ENCODE data around the gene KRT82. TPM values are rescaled to one million over a fixed set of nuclear protein-coding genes. Genes with fewer than 3 reads are reported as not detected.
"Not testable (repeated sequence)": the region's sequence is repeated elsewhere in the genome, so short reads cannot be mapped to it uniquely, and the experiment has no call there.

The KRT82 gene
- polyA plus RNA-seq, 2 of the 4 experiments (the other 2 are of a cell fraction), result not detected

- ChIA-PET CTCF (interaction anchor here (0.6 to 3.2 kb wide), 11 partner anchors 16 to 466 kb away, joined by 3 to 16 read pairs (median 5); no protein-coding TSS in a partner anchor), POLR2A (interaction anchor here (0.8 kb wide), 1 partner anchor 14 kb away, joined by 4 read pairs; no protein-coding TSS in a partner anchor)
- no peak for TF ChIP-seq CHD4 (IDR thresholded peaks at IDR 0.05; ENCODE audit: borderline replicate concordance)
- TF ChIP-seq ELK1 (IDR thresholded peaks at IDR 0.05; ENCODE audit: low read depth, low read length), result no peak
- TF ChIP-seq FOSL2 (IDR thresholded peaks at IDR 0.05), result no peak
- no peak for TF ChIP-seq FOSL2 (CRISPR knock-in tag; IDR thresholded peaks at IDR 0.05)
- no peak for TF ChIP-seq PBX3 (IDR thresholded peaks at IDR 0.05)
- H3K27ac ChIP-seq, result peak overlapping the region in 1 of 2 experiments; percentile 37; a peak in 1 of 6 replicates
- WGBS (ENCODE audit: missing lambda C conversion rate), result 79% methylated on average over 7 of the region's 8 CpGs
- FAIRE-seq (no peak), ATAC-seq (peak in 1 of 2 experiments; percentile 40; a peak in 2 of 6 replicates), DNase-seq (ENCODE audit: low read depth in 1 of 2, low spot score in 1 of 2) (no peak)
- H3K4me2 ChIP-seq, result no peak overlapping the region
- peaks cover 29% of the 10 kb centered on the region for H3K4me1 ChIP-seq
- H3K9me3 ChIP-seq, result no peaks in the 10 kb centered on the region
- no peak overlapping the region for H3K4me3 ChIP-seq
Observed at GRCh38 chr12:52413782-52414345, 7.7 kb upstream of the KRT82 start.

- Histone ChIP-seq H3K4me1 (peaks cover 29% of the 10 kb centered on the region), H3K27ac (peak overlapping the region in 1 of 2 experiments; percentile 37; a peak in 2 of 6 replicates), H3K4me2 (peak overlapping the region; percentile 0; the same call in 1 of the 3 replicates), H3K9me3 (no peaks in the 10 kb centered on the region), H3K4me3 (no peak overlapping the region)
- FAIRE-seq (no peak), DNase-seq (ENCODE audit: low read depth in 1 of 2, low spot score in 1 of 2) (no peak), ATAC-seq (peak in 1 of 2 experiments; percentile 68; a peak in 3 of 6 replicates)
- no peak for TF ChIP-seq CHD2 (IDR thresholded peaks at IDR 0.05; ENCODE audit: low read length, partially characterized antibody)
- TF ChIP-seq FOSL2 (IDR thresholded peaks at IDR 0.05), result no peak
- 0 out of 2 replicates have a peak, but pooled peaks have one; percentile 8 for TF ChIP-seq FOSL2 (CRISPR knock-in tag; IDR thresholded peaks at IDR 0.05)
- no peak for TF ChIP-seq ZC3H11A (IDR thresholded peaks at IDR 0.05)
- 15% methylated on average over 4 of the region's 4 CpGs for WGBS (ENCODE audit: missing lambda C conversion rate)
- ChIA-PET CTCF (interaction anchor here (0.8 to 3.2 kb wide), 16 partner anchors 10 to 472 kb away, joined by 3 to 16 read pairs (median 6); no protein-coding TSS in a partner anchor), POLR2A (interaction anchor here (0.6 to 0.8 kb wide), 2 partner anchors 15 to 150 kb away, joined by 3 to 4 read pairs; no protein-coding TSS in a partner anchor)
Observed at GRCh38 chr12:52413202-52413601, 7.1 kb upstream of the KRT82 start.

- no peak for ATAC-seq
- no peak overlapping the region for H3K27ac ChIP-seq
- TF ChIP-seq HOXB5 (CRISPR knock-in tag; IDR thresholded peaks at IDR 0.05) (no peak), ESRRA (IDR thresholded peaks at IDR 0.05; ENCODE audit: borderline replicate concordance, low read length) (no peak), ZC3H11A (IDR thresholded peaks at IDR 0.05) (no peak), EHMT2 (IDR thresholded peaks at IDR 0.05; ENCODE audit: low read depth) (no peak), POLR2A (IDR thresholded peaks at IDR 0.05; ENCODE audit: low read length) (no peak), HDAC2 (IDR thresholded peaks at IDR 0.05) (no peak), ATOH8 (CRISPR knock-in tag; IDR thresholded peaks at IDR 0.05; ENCODE audit: low read depth) (no peak), RCOR1 (IDR thresholded peaks at IDR 0.05; ENCODE audit: low read depth, low read length) (no peak), TP53 (CRISPR knock-in tag; IDR thresholded peaks at IDR 0.05) (no peak), SMC3 (IDR thresholded peaks at IDR 0.05) (no peak), ZFP36 (IDR thresholded peaks at IDR 0.05; ENCODE audit: borderline replicate concordance, partially characterized antibody) (no peak), PHF8 (IDR thresholded peaks at IDR 0.05; ENCODE audit: borderline replicate concordance, low read depth) (no peak), NR3C1 (IDR thresholded peaks at IDR 0.05) (no peak), POLR2AphosphoS2 (conservative IDR thresholded peaks at IDR 0.05; ENCODE audit: low read length) (no peak), RFX5 (IDR thresholded peaks at IDR 0.05) (no peak), E2F6 (IDR thresholded peaks at IDR 0.05; ENCODE audit: borderline replicate concordance, low read depth) (no peak), HES2 (IDR thresholded peaks at IDR 0.05) (no peak)
- no peak for FAIRE-seq
- 81% methylated on average over 10 of the region's 10 CpGs for WGBS (ENCODE audit: missing lambda C conversion rate)
- CTCF ChIA-PET, result interaction anchor here (0.9 to 3.2 kb wide), 10 partner anchors 16 to 473 kb away, joined by 3 to 16 read pairs (median 4); partner anchors contain the start of gene KRT84
- H3K4me3 ChIP-seq, result no peak overlapping the region
- peaks cover 27% of the 10 kb centered on the region for H3K4me1 ChIP-seq
- no peaks in the 10 kb centered on the region for H3K9me3 ChIP-seq
- no peak for DNase-seq (ENCODE audit: low read depth in 1 of 2, low spot score in 1 of 2)
- no peak overlapping the region for H3K4me2 ChIP-seq
- POLR2A ChIA-PET, result no interaction called here
Observed at GRCh38 chr12:52411815-52412214, 5.7 kb upstream of the KRT82 start.

GRCh38 chr12:52410589-52411248 lies 4.6 kb upstream of the KRT82 start:
- POLR2A ChIA-PET; H3K27ac ChIP-seq; FAIRE-seq; H3K9me3 ChIP-seq; H3K4me2 ChIP-seq; DNase-seq (ENCODE audit: low read depth in 1 of 2, low spot score in 1 of 2); H3K4me3 ChIP-seq; ATAC-seq: not testable (repeated sequence)
- CTCF ChIA-PET, result interaction anchor here (0.9 kb wide), 1 partner anchor 20 kb away, joined by 3 read pairs; no protein-coding TSS in a partner anchor
- 100% methylated on average over 1 of the region's 1 CpG for WGBS (ENCODE audit: missing lambda C conversion rate)
- H3K4me1 ChIP-seq, result peaks cover 17% of the 10 kb centered on the region; the same call in 1 of the 3 replicates
